Medulla oblongata (tissue), 1 donor: ENCODE data around the gene PARVB.

Experiments used
- DNase-seq: peaks from one replicate; pipeline ENCODE4 v3.0.0-alpha.2; 2015; ENCODE audit errors: extremely low spot score

Gene PARVB

GRCh38 chr22:44199866-44200265, 175.8 kb downstream of the PARVB start:
- no peak for DNase-seq

GRCh38 chr22:44200451-44200850, 176.3 kb downstream of the PARVB start:
- DNase-seq, result no peak

GRCh38 chr22:44200855-44201550, 176.9 kb downstream of the PARVB start:
- no peak for DNase-seq

- no peak for DNase-seq
These were observed 177.6 kb downstream of the PARVB start for GRCh38 chr22:44201665-44202064.

GRCh38 chr22:44202261-44202789, 178.2 kb downstream of the PARVB start:
- no peak for DNase-seq

GRCh38 chr22:44203203-44203602, 179.1 kb downstream of the PARVB start:
- DNase-seq, result no peak

- DNase-seq, result no peak
These were observed 180.8 kb downstream of the PARVB start for GRCh38 chr22:44204739-44205515.

GRCh38 chr22:44205516-44206329, 181.6 kb downstream of the PARVB start:
- no peak for DNase-seq

- no peak for DNase-seq
These were observed 182.2 kb downstream of the PARVB start for GRCh38 chr22:44206330-44206645.

GRCh38 chr22:44206696-44207095, 182.6 kb downstream of the PARVB start:
- DNase-seq, result no peak

GRCh38 chr22:44207173-44207980, 183.3 kb downstream of the PARVB start:
- DNase-seq, result no peak

- DNase-seq, result no peak
These were observed 183.8 kb downstream of the PARVB start for GRCh38 chr22:44207981-44208317.

- no peak for DNase-seq
These were observed 185.2 kb downstream of the PARVB start for GRCh38 chr22:44209343-44209742.

- DNase-seq, result no peak
These were observed 186.6 kb downstream of the PARVB start for GRCh38 chr22:44210722-44211121.

- DNase-seq, result no peak
These were observed 187.3 kb downstream of the PARVB start for GRCh38 chr22:44211256-44211945.

- DNase-seq, result no peak
These were observed 188.1 kb downstream of the PARVB start for GRCh38 chr22:44211946-44212930.

- DNase-seq, result no peak
These were observed 188.8 kb downstream of the PARVB start for GRCh38 chr22:44212936-44213335.

GRCh38 chr22:44213489-44214043, 189.5 kb downstream of the PARVB start:
- DNase-seq, result no peak

GRCh38 chr22:44214187-44214586, 190.1 kb downstream of the PARVB start:
- no peak for DNase-seq
